Measurements from ENCODE around the gene TGDS. TPM values are rescaled to one million over a fixed set of nuclear protein-coding genes. Genes with fewer than 3 reads are reported as not detected.

The TGDS gene
- total RNA-seq, 1 donor from 2014 or later: 7.2 TPM

DNA sequence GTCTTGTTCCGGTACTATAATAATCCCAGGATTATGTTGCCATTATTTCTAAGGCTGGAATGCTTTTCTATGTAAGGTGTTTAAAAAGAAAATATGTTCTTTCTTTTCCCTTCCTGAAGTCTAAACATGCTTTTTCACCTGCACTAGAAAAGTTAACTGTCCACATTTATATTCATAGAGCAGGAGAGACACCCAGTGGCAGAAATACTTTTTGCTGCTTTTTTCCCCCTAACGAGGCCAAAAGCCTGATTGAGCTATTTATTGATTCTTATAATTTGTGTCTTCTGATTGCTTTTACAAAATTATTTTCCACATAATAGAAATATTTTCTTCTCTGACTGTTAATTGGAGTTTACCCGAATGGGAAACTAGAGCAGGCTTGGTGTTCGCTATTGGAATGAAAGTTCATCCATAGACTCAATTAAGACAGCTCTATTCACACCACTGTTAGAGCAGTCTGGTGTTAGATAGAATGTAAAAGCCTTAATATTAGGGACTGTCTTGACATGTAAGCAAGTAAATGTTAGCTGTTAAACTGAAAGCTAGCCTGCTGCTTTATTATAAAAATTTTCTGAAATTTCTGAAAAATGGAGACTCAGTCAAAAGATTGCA lies 21.5 kb upstream of the TGDS start:
- Mint-ChIP-seq H3K27ac (ENCODE audit: unreplicated experiment) (no peak overlapping the region), H3K27me3 (ENCODE audit: unreplicated experiment) (no peaks in the 10 kb centered on the region), H3K36me3 (ENCODE audit: unreplicated experiment) (peaks cover 26% of the 10 kb centered on the region), H3K4me3 (ENCODE audit: unreplicated experiment) (no peak overlapping the region), H3K9me3 (ENCODE audit: unreplicated experiment) (no peaks in the 10 kb centered on the region), H3K4me1 (ENCODE audit: unreplicated experiment) (no peaks in the 10 kb centered on the region)
- no peak for DNase-seq (ENCODE audit: extremely low spot score, unreplicated experiment)
- TF ChIP-seq, protein P1, sequence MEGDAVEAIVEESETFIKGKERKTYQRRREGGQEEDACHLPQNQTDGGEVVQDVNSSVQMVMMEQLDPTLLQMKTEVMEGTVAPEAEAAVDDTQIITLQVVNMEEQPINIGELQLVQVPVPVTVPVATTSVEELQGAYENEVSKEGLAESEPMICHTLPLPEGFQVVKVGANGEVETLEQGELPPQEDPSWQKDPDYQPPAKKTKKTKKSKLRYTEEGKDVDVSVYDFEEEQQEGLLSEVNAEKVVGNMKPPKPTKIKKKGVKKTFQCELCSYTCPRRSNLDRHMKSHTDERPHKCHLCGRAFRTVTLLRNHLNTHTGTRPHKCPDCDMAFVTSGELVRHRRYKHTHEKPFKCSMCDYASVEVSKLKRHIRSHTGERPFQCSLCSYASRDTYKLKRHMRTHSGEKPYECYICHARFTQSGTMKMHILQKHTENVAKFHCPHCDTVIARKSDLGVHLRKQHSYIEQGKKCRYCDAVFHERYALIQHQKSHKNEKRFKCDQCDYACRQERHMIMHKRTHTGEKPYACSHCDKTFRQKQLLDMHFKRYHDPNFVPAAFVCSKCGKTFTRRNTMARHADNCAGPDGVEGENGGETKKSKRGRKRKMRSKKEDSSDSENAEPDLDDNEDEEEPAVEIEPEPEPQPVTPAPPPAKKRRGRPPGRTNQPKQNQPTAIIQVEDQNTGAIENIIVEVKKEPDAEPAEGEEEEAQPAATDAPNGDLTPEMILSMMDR (IDR thresholded peaks at IDR 0.05): peak; percentile 68

DNA sequence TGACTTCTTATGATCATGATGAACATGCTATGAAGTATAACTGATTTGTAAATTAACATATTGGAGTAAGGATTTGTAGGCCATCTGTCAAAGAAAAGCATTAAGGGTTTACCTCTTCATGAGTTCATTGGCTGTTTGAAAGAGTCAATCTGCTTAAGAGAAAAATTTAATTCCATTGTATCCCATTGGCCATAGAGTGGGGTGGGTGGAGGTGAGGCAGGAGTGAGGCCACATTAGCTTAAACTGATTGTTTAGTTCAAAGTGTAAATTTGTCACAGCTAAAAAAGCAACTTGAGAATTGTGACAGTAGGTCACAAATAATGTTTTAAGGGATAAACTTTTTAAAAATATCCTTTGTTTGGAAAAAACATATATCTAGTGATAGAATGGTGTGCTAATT lies 17.1 kb upstream of the TGDS start:
- TF ChIP-seq, protein P1 (IDR thresholded peaks at IDR 0.05): no peak
- Mint-ChIP-seq H3K9me3 (ENCODE audit: unreplicated experiment) (no peaks in the 10 kb centered on the region), H3K4me1 (ENCODE audit: unreplicated experiment) (no peaks in the 10 kb centered on the region), H3K27me3 (ENCODE audit: unreplicated experiment) (no peaks in the 10 kb centered on the region), H3K4me3 (ENCODE audit: unreplicated experiment) (no peak overlapping the region), H3K36me3 (ENCODE audit: unreplicated experiment) (peaks cover 30% of the 10 kb centered on the region), H3K27ac (ENCODE audit: unreplicated experiment) (no peak overlapping the region)
- DNase-seq (ENCODE audit: extremely low spot score, unreplicated experiment): no peak

DNA sequence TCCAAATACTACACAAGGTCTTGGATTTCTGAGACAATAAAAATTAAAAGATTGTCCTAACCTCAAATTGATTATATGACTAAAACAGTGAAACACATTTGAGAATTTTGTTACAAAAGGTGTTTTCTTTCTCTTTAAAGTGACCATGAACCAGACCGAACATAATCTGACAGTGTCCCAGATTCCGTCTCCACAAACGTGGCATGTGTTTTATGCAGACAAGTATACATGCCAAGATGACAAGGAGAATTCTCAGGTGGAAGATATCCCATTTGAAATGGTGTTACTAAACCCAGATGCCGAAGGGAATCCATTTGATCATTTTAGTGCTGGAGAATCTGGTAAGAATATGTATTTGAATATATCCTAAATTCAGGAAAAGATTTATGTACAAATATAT lies 16.1 kb upstream of the TGDS start:
- Mint-ChIP-seq H3K4me1 (ENCODE audit: unreplicated experiment) (no peaks in the 10 kb centered on the region), H3K4me3 (ENCODE audit: unreplicated experiment) (no peak overlapping the region), H3K27ac (ENCODE audit: unreplicated experiment) (no peak overlapping the region), H3K36me3 (ENCODE audit: unreplicated experiment) (peaks cover 34% of the 10 kb centered on the region), H3K9me3 (ENCODE audit: unreplicated experiment) (no peaks in the 10 kb centered on the region), H3K27me3 (ENCODE audit: unreplicated experiment) (no peaks in the 10 kb centered on the region)
- no peak for DNase-seq (ENCODE audit: extremely low spot score, unreplicated experiment)
- TF ChIP-seq, protein P1 (IDR thresholded peaks at IDR 0.05): no peak

DNA sequence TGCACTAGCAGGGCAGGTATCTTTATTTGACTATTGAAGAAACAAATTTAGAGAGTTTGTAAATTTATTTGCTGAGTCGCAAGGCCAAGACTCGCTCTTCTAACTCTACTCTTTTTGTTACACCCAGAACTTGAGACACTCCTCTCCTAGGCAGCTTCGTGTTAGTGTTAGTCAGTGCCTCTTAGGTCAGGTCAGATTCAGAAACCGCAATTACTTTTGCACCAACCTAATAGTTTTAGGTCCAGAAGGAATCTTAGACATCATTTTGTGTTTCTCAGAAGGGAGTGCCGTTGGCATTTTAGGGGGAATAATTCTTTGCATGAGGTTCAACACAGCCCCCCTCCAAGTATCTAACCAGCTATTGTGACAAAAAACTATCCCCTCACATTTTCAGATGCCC lies 14.5 kb upstream of the TGDS start:
- Mint-ChIP-seq H3K36me3 (ENCODE audit: unreplicated experiment) (peaks cover 43% of the 10 kb centered on the region), H3K27ac (ENCODE audit: unreplicated experiment) (no peak overlapping the region), H3K4me3 (ENCODE audit: unreplicated experiment) (no peak overlapping the region)

DNA sequence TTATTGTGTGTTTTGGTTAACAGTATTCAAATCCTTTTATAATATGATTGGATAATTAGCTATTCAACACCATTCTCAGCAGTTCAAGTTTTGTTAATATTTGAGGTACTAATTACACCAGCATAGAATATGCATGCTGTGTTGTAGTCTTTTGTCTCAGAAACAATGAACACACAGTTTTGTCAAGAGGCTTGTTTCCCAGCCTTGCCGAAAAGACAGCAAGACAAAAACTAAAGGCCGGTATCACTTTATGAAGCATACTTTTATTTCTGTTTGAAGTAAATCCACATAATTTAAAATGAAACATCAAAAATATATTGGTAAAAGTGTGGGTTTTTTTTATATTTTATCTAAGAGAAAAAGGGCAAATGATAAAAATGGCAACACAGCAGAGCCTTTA lies 13.2 kb upstream of the TGDS start:
- Mint-ChIP-seq H3K27ac (ENCODE audit: unreplicated experiment) (no peak overlapping the region), H3K9me3 (ENCODE audit: unreplicated experiment) (no peaks in the 10 kb centered on the region), H3K36me3 (ENCODE audit: unreplicated experiment) (peaks cover 38% of the 10 kb centered on the region), H3K4me1 (ENCODE audit: unreplicated experiment) (peaks cover 8% of the 10 kb centered on the region), H3K27me3 (ENCODE audit: unreplicated experiment) (no peaks in the 10 kb centered on the region), H3K4me3 (ENCODE audit: unreplicated experiment) (no peak overlapping the region)
- TF ChIP-seq, protein P1 (IDR thresholded peaks at IDR 0.05): no peak
- no peak for DNase-seq (ENCODE audit: extremely low spot score, unreplicated experiment)

More for the DNA sequence above, 14.5 kb upstream of the TGDS start:
- H3K9me3 Mint-ChIP-seq (ENCODE audit: unreplicated experiment): no peaks in the 10 kb centered on the region
- DNase-seq (ENCODE audit: extremely low spot score, unreplicated experiment): no peak
- TF ChIP-seq, protein P1 (IDR thresholded peaks at IDR 0.05): no peak
- H3K4me1 Mint-ChIP-seq (ENCODE audit: unreplicated experiment): no peaks in the 10 kb centered on the region
- no peaks in the 10 kb centered on the region for H3K27me3 Mint-ChIP-seq (ENCODE audit: unreplicated experiment)
